PC-9 (cell line): ENCODE data around the gene SPECC1L.

ENCODE experiments used
- EZH2 ChIP-seq: fragments of 200-600 bp; sonication (generic); IDR thresholded peaks from 2 replicates; pipeline ENCODE4 v1.8.0; 2017; ENCODE audit warnings: antibody characterized with exemption, low read depth
- TF ChIP-seq, protein P1 (sequence below): fragments of 200-600 bp; sonication (generic); conservative IDR thresholded peaks from 2 replicates; pipeline ENCODE4 v1.6.1; 2017; ENCODE audit warnings: mixed run types, antibody characterized with exemption, mild to moderate bottlenecking, moderate library complexity

GRCh38 chr22:24380905-24381230 is 110.2 kb downstream of the SPECC1L start:
- TF ChIP-seq, protein P1, sequence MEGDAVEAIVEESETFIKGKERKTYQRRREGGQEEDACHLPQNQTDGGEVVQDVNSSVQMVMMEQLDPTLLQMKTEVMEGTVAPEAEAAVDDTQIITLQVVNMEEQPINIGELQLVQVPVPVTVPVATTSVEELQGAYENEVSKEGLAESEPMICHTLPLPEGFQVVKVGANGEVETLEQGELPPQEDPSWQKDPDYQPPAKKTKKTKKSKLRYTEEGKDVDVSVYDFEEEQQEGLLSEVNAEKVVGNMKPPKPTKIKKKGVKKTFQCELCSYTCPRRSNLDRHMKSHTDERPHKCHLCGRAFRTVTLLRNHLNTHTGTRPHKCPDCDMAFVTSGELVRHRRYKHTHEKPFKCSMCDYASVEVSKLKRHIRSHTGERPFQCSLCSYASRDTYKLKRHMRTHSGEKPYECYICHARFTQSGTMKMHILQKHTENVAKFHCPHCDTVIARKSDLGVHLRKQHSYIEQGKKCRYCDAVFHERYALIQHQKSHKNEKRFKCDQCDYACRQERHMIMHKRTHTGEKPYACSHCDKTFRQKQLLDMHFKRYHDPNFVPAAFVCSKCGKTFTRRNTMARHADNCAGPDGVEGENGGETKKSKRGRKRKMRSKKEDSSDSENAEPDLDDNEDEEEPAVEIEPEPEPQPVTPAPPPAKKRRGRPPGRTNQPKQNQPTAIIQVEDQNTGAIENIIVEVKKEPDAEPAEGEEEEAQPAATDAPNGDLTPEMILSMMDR, result no peak
- no peak for TF ChIP-seq EZH2
